ENCODE data around the gene ARHGAP26.

Gene ARHGAP26

DNA sequence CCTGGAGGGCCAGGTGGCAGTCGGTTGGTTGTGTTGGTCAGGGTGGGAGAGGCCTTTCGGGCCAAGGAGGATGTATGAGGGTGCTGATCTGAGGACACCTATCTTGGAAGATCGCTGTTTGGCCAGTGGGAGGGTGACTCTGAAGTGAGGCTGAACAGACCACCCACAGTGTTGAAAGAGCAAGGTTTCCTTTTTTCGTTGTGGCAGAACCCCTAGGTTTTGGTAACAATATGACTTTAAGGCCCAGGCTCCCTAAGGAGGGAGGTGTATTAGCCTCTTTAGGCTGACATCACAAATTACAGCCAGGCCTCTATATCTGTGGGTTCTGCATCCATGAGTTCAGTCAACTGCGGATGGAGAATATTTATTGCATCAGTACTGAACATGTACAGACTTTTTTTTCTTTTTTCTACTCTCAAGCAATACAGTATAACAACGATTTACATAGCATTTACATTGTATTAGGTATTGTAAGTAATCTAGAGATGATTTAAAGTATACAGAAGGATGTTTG, 86.1 kb downstream of the ARHGAP26 start:
- no peak for DNase-seq

DNA sequence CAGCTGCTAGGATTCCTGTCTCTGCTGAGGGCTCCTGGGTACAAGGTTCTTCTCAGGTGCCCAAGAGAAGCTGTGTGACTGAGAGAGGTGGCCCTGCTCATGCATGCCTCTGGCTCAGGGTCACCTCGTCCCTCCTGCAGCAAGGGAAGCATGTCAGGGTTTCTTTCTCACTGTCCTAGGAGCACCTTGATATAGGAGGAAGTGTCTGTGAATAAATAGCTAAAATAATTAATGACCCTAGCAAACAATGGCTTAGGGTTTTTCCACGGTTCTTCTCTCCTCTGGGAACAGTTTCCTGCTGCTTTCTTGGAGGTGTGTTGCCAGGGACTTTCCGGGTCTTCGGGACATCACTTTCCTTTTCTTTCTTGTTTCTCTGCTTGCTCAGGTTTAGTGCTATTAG, 87.2 kb downstream of the ARHGAP26 start:
- no peak for DNase-seq

DNA sequence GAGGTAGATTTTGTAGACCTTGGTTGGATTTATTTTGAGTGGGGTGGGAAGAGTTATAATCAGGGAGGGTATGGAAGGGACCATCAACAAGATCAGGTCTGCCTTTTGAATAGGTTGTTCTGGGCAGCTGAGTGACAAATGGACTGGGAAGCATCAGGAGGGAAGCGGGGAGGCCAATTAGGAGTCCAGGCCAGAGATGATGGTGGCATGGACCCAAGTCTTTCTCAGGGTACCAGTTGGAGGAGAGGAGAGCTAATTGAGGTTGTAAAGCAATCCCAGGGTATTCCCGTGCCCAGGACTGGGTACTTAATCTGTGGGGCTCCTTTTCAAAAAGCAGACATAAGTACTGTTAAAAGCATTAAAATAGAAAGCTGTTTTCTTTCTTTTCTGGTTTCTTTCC, 88.9 kb downstream of the ARHGAP26 start:
- DNase-seq, result no peak

DNA sequence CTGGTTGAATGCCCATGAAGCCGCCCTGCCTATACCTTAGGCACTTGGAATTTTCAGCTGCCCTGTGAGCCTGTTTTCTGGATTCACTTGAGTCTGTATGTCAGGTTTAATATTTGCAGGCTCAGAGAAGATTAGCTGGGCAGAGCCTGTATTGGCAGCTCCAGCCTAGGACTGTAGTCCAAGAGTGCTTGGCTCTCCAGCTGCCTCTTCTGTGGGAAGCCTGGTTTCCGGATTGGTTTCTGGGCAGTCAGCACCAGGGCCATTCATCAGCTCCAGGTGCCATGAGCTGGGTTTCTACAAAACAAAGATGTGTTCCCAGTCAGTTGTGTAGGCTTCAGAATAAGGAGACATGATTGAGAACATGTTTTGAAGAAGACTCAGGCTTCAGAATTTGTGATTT, 90.1 kb downstream of the ARHGAP26 start:
- no peak for DNase-seq

DNA sequence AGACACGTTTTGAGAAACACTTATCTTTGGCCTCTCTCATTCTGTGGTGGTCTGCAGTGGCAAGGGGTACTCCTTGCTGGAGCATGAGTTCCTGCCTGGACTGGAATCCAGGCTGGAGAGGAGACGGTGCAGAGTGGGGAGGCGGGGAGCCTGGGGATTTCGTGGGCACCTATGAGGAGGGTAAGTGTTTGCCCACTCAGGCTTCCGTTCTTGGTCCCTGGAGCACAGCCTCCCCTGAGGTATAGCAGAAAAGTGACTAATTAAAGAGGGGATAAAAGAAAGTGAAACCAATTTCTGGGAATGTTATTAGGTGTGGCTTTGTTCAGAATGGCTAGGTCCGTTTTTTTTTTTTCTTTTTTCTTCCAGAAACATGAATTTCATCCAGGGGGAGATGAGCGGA, 90.8 kb downstream of the ARHGAP26 start:
- DNase-seq, result no peak

DNA sequence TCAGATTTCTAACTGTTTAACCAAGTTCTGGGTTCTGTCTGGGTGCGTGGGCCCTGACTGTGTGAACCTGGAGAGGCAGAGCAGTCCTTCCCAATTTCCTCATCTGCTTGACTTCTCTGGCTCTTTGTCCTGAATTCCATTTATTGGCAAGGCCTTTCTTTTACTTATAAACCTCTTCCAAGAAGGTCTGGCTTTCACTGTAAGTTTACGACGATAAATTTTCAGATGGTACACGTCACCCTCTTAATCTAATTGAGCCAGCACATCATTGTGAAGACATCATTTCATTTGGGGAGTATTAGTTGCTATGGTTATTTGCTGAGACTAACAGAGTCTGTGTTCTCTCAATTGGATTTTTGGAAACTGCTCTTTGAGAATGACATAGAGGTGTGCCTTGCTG, 92.4 kb downstream of the ARHGAP26 start:
- no peak for DNase-seq

DNA sequence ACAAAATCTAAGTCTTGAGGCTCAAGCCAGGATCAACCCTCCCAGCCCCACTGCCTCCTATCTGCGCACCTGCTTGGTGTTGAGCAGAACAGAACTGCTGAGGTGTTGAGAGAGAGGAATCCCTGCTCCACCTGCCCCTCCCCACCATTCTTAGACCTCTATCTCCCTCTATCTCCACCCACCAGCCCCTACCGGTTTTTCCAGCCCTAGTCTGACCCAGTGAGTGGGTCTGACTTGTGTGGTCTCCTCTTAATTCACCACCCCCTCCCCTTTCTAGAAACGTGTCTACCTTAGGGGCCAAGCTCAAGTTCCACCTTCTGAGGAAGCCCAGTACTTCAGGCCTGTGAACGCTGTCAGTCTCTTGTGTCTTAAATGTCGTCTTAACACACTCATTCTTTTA, 93.7 kb downstream of the ARHGAP26 start:
- DNase-seq, result no peak

DNA sequence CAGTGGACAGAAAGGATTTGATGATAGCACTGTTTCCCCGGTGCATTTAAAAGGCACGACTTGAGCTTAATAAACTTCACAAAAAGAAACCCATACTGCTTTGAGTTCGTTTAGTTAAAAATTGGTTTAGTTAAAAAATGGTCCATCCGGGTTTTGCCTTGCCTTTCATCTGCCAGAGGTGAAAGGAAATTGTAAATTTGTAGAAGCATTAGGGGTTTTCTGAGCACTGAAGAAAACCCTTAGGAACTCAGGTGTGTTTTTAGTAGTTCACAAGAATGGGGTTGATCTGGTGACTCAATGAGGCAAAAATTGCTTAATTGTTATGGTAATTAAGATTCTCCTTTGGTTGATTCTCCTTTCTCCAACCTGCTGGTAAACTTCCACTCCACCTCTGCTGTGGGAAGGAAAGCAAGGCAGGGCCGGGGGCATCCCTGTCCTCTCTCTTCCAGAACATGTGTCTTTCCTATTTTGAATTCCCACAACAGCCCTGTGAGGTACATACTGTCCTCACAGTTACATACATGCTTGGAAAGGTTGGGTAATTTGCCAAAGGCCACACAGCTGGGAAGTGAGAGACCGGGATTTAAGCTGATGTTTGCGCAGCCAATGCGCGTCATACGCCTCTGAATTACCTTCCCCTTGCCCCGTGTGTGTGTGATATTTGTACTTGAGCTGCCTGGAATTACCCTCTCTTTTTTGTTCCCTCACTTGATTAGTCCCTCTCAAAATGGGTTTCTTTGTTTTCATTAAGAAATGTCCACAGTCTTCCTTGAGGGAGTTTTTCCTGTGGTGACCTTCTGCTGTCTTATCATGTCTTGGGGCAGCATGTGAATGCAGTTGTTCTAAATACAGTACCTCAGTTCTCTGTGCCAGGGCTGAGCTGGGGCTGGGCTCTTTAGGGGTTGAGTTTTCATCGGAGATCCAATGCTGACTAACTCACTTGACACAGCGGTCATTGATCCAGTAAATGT, 94.4 kb downstream of the ARHGAP26 start:
- DNase-seq, result no peak

DNA sequence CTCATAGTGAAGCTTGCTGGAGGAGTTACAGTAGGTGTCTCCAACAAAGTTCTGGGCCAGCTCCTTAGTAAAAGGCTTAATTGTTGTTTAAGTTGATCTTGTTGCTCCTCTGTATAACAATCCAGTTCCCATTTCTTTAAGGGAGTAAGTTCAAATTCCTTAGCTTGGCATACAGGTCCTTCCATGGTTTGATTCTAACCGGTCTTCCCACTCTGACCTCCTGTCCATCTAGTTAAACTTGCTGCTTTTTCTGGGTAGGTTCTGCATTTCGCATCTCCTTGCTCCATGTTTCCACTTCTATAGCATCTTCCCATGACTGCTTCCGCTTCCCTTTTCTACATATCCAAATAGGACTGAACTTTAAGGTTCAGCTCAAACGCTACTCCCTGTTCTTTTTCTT, 95.5 kb downstream of the ARHGAP26 start:
- no peak for DNase-seq

DNA sequence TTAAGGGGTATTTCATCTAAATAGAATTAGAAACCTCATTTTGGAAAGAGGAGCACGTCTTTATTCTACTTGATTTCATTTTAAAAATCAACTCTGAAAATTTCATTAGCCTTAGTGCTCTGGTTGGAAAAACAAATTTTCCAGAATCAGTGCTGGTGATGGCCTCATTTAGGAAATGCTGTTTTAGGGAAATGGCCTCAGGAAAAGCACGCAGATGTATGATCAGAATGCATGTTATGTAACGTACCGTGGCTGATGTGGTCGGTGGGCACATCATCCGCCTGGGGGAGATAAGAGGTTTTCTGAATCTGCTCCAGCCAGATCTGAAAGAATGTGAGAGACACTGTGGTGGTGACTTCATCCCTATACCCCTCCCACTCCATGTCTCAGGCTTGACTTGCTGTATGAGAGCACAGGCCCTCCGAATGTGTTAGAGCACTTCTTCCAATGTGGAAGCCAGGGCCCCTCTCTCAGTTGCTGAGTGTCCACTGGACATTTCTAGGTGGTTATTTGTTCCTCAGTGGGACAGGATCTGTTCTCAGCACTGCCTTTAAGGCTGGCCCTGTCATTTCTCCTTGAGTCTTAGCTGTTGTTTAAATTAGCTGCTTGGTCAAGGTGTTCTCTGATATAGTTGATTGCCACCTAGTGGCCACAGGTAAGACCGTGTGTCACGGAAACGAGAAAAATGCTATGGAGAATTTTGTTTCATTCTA, 96.5 kb downstream of the ARHGAP26 start:
- DNase-seq, result peak; percentile 20 to 58

DNA sequence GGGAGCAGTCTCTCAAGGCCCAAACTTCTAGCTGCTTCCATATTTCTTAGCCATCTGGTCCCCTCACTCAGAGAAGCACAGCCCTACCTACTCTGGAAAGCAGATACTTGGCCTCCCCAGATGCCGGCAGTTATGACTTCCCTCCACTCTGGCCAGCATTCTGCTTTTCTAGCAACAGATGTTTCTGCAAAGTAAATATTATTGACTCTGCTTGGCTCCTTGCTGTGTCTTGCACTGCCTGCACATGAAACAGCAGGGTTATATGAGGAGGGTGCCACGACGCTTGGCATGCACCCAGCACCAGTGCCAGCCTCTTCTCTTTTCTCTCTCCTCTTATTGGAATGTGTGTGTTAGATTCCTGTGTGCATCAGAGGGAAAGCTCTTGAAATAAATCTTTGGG, 99.7 kb downstream of the ARHGAP26 start:
- peak; percentile 95 to 97 for DNase-seq

DNA sequence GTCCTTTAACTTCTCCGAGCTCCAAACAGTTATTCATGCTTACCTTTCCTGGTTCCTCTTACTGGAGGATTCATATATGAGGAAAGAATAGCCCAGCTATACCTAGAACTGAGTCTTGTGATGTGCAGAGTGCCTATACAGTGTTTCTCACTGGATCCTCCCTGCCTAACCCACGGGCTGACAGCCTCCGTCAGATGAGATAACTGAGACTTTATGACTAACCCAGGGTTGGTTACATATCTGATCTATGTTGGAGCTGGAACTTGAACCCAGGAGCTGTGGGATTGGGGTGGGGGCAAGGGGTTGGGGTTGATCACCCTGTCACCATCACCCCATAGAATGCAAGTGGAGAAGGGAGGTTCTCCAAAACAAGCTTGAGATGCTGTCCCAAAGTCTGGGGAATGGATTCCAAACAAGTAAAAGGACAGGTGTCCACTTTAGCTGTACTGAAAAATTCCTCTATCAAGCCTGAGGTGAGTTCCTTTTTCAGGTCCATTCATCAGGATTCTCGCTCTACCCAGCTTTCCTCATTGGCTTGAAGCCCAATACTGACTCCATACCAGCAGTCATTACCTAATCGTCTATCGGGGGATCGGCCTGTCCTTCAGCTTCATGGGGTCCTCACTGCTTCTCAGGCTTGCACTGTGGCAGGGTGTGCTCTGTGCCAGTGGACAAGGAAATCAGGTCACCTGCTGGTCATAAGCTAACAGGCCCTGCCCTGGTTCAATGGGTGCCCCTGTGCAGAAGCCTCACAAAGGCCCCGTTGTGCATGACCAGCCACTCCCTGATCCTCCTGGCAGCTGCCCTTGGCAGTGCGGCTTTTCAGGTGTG, 100.6 kb downstream of the ARHGAP26 start:
- DNase-seq, result no peak

DNA sequence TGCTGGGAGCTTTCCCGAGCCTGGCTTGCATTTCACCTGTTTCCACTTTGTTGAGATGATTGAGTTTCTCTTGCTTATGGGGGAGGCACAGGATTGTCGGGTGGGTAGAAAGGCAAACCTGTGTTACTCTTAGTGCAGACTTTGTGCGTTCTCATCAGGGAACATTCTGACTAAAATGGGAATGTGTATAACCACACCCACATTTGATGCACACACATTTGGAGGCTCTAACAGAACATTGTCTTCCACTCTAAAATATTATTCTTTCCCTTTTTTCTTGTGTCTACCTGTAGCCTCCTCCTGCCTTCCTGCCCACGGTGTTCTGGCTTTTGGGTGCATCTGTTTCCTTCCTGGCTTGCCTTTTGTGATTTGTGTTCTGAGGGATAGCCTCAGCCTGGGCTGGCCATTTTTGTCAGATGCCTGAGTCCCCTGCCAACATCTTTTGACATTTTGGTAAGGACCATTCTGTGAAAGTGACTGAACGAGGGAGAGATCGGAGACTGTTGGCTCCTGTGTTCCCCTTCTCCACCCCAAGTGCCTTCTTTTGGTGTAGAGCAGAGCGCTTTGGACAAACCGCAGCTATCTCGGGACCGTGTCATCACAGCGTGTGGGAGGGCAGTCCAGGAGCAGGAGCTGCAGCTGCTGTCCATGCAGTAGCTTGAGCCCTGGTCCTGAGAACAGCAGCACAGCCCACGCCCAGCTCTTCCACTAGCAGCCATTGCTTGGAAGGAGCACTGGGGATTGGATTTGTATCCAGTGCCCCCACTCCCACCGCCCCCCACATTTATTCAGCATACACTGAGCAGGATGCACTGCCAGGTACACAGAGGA, 101.4 kb downstream of the ARHGAP26 start:
- no peak for DNase-seq

DNA sequence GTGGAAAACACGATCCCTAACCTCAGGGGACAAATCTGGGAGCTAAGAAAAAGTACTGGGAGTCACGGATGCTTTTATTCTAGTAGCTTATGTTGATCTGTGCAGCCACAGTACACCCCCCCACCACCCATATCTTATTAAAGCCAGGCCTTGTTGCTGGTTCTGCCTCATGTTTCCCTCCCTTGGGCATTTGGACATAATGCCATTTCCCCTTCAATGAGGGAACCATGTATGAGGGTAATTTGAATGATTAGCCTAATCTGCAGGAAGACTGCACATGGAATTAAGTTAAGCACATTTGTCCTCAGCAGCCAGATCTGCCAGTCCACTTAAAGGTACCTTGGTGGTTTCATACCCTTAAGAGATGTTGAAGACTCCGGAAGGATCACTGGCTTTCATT, 102.0 kb downstream of the ARHGAP26 start:
- peak; percentile 45 to 83 for DNase-seq

DNA sequence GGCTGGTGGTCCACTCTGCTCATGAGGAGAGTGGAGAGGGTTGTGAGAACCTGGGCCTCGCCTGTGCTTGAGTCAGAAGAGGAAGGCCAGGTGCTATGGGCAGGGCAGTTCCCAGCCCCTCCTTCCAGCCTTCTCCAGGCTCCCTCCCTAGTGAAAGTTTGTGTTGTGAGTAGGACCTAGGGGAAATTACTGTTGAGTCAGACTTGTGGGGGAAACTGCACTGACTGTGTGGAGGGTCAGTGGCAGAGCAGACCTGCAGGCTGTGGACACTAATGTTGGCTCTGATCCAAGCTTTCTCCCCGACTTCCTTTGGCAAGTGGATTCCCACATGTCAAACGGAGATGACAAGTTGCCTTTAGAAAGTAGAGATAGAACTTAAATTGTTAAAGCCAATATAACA, 102.6 kb downstream of the ARHGAP26 start:
- no peak for DNase-seq

DNA sequence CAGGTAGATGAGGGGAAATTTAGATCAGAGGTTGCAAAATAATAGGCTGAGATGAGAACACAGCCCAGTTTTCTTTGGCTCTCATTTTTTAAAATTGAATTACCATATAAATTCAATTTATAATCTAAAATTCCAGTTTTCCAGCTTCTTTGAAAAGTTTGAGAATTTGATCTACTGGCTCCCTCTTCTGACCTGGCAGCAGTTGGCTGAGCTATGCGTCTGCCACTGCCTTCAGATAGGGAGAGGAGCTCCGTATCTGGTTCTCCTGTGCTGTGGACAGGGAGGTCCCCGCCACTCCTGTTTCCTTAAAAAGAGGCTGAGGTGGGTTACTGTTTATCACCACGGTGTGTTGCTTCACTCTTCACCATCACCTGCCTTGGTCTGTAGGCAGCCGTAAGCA, 103.7 kb downstream of the ARHGAP26 start:
- no peak for DNase-seq

DNA sequence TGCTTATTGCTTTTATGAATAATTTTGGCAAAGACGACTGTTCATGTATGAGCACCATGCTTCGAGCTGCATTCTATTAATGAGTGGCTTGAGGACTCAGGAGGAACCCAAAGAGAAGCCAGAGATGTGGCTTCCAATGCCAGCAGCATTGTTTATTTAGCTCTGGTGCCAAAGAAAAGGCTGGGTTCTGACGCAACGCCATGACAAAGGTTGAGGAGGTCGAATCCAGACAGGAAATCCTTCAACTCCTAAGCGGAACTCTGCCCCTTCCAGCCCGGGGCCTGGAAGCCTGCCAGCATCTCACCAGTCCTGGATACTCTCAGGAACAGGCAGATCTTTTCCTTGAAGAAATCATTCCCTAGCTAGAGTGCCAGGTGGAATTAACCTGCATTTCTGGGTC, 104.4 kb downstream of the ARHGAP26 start:
- DNase-seq, result no peak

DNA sequence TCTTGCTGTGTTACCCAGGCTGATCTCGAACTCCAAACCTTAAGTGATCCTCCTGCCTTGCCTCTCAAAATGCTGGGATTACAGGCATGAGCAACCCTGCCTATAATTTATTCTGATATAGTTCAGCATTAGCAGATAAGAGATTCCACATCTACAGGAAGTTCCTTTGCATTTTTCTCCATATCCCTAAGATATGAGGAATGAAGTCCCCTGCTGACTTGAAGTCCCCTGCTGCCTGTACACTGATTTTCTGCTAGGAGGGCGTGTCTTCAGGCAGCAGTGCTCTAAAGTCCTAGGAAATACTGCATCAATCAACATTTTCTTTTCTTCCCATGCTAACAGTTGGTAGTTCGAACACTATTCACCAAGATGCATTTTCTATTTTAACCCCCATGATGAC, 105.8 kb downstream of the ARHGAP26 start:
- no peak for DNase-seq

DNA sequence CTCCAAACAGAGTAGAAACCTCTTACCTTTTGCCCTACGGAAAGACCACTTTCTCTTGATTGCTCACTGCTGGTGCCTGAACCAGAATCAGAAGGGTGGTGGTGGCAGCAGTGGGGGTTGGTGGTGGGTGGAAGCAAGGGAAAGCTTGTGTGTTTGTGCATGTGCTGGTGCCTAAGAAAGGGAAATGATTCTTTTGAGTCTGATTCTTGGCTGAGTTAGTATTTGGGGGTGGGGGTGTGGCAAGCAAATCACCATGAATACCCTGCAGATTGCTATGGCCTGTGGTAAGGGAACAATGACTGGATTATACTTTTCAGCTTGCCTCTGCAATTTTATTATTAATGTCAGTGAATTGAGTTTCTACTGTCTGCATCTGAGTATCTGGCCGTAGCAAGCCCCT, 106.6 kb downstream of the ARHGAP26 start:
- DNase-seq, result no peak

DNA sequence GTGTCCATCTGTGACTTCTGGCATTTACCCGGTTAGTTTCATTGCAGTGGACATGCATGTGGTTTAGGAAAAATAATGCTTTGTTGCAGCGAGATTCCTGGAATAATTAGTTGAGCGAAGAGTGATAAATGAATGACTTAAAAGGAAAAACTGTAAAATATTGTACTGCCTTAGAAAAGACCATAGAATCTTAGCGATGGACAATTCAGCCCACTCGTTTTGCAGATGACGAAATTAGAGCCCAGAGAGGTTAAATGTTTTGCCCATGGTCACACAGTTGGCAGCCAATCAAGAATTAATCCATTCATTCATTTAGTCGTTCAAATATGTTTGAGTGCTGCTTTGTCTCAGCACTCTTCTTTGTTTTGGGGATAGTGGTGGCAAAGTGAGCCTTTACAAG, 107.9 kb downstream of the ARHGAP26 start:
- DNase-seq, result no peak

DNA sequence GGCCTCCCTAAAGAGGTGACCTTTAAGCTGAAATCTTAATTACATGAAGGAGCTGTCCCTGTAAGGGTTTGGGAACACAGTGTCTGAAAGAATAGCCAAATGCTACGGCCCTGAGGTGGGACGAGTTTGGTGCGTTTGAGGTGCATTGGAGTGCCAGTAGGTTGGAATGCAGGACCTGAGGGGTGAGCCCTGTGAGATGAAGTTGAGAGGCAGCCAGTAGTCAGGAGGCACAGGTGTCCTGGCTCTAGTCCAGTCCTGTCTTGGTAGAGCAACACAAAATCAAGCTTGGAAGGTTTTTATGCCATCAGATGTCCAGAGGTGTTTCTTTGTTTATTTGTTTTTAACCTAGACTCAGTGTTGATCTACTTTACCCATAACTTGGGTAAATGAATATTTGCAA, 108.5 kb downstream of the ARHGAP26 start:
- DNase-seq, result no peak

Measured in NCI-H524 (cell line).